Ishikawa (cell line): ENCODE measurements around the gene TNFRSF19.

Experiments
- MAX ChIP-seq: IDR thresholded peaks from 2 replicates; pipeline ENCODE4 v1.6.1; 2012
- REST ChIP-seq: IDR thresholded peaks from 2 replicates; pipeline ENCODE4 v1.6.1; 2012; ENCODE audit warnings: low read depth, mild to moderate bottlenecking
- TAF1 ChIP-seq: IDR thresholded peaks from 2 replicates; pipeline ENCODE4 v1.6.1; 2012; ENCODE audit warnings: low read depth, mild to moderate bottlenecking
- USF1 ChIP-seq: IDR thresholded peaks from 2 replicates; pipeline ENCODE4 v1.6.1; 2012

GRCh38 chr13:23642110-23642509 is 71.9 kb downstream of the TNFRSF19 start:
- no peak for TF ChIP-seq REST
- no peak for TF ChIP-seq MAX
- no peak for TF ChIP-seq USF1
- no peak for TF ChIP-seq TAF1
